HG03095 (cell line): ENCODE data around the gene GPRC5B.

Source experiments
- ATAC-seq: cut with Tn5 transposase; IDR thresholded peaks from one replicate; pipeline ENCODE4 v1.9.1; 2021; ENCODE audit warnings: moderate library complexity; ENCODE audit not compliant: unreplicated experiment

GPRC5B gene

GRCh38 chr16:19898924-19899604 is 14.4 kb upstream of the GPRC5B start:
- ATAC-seq: no peak

GRCh38 chr16:19898166-19898565 is 13.5 kb upstream of the GPRC5B start:
- ATAC-seq: no peak

- ATAC-seq: no peak
These were observed 12.3 kb upstream of the GPRC5B start for GRCh38 chr16:19896951-19897350.

- no peak for ATAC-seq
These were observed 9.9 kb upstream of the GPRC5B start for GRCh38 chr16:19894586-19894985.

- ATAC-seq: no peak
These were observed 8.3 kb upstream of the GPRC5B start for GRCh38 chr16:19892902-19893301.

GRCh38 chr16:19890901-19891300 is 6.3 kb upstream of the GPRC5B start:
- no peak for ATAC-seq

- no peak for ATAC-seq
These were observed 4.2 kb upstream of the GPRC5B start for GRCh38 chr16:19888834-19889233.

GRCh38 chr16:19886073-19886941 is 1.7 kb upstream of the GPRC5B start:
- ATAC-seq: no peak

- ATAC-seq: no peak
These were observed 914 bp upstream of the GPRC5B start for GRCh38 chr16:19885451-19886072.

- ATAC-seq: no peak
These were observed 622 bp downstream of the GPRC5B start for GRCh38 chr16:19883966-19884485.

GRCh38 chr16:19883296-19883965 is 1.2 kb downstream of the GPRC5B start:
- ATAC-seq: no peak

- ATAC-seq: no peak
These were observed 2.0 kb downstream of the GPRC5B start for GRCh38 chr16:19882646-19883045.

- ATAC-seq: no peak
These were observed 2.5 kb downstream of the GPRC5B start for GRCh38 chr16:19882186-19882585.

- no peak for ATAC-seq
These were observed 2.9 kb downstream of the GPRC5B start for GRCh38 chr16:19881783-19882182.

GRCh38 chr16:19881028-19881427 is 3.6 kb downstream of the GPRC5B start:
- no peak for ATAC-seq

GRCh38 chr16:19879241-19879792 is 5.3 kb downstream of the GPRC5B start:
- no peak for ATAC-seq

- ATAC-seq: no peak
These were observed 5.9 kb downstream of the GPRC5B start for GRCh38 chr16:19878757-19879156.

- no peak for ATAC-seq
These were observed 8.1 kb downstream of the GPRC5B start for GRCh38 chr16:19876501-19877059.

- no peak for ATAC-seq
These were observed 8.7 kb downstream of the GPRC5B start for GRCh38 chr16:19875900-19876299.

GRCh38 chr16:19874851-19875546 is 9.6 kb downstream of the GPRC5B start:
- ATAC-seq: no peak
